Measurements from ENCODE around the gene SPEG. TPM values are rescaled to one million over a fixed set of nuclear protein-coding genes. Genes with fewer than 3 reads are reported as not detected.
A peak's percentile ranks its signal among the peaks of the same experiment; 100 is the strongest.

The SPEG gene
- total RNA-seq, 1 experiment from 2014 or later: 25.3 TPM

DNA sequence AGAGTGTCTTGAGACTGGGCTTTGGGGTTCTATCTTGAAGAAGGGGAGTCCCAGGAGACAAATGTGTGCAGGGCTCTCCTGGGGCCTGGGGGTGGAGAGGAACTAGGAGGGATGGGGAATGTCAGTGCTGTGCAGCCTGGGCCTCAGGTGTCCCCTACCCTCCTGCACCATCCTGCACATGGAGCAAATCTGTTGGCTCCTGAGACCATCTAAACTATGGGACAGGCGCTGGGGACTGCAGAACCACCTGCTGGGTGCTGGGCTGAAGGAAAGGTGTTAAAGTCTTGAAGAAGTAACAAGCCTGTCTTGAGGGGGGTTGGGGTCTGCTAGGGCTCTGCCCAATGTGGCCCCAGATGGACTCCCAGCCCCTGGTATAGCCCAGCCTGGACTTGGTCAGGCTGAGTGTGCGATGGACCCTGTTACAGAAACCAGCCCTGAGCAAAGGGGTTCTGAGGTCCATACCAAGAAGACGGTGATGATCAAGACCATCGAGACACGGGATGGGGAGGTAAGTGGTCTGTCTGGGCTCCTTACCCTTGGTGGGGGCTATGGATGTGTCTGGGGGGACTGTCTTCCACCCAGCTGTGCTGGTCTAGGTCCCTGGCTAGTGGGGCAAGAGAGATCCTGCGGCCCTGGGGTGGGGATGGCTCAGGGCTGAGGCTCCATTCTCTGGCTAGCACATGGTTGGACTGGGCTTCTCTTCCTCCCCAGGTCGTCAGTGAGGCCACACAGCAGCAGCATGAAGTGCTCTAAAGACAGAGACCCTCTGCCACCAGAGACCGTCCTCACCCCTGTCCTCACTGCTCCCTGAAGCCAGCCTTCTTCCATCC is 9.2 kb upstream of the SPEG start:
- Histone ChIP-seq H3K4me3 (ENCODE audit: insufficient read depth, low read depth, low read length) (no peak overlapping the region), H3K36me3 (replicated peaks; ENCODE audit: control insufficient read depth, insufficient read depth, low read length) (no peaks in the 10 kb centered on the region), H3K27me3 (ENCODE audit: control insufficient read depth, insufficient read depth, low read length) (no peaks in the 10 kb centered on the region; the same call in 1 of the 2 replicates)
- DNase-seq: no peak

DNA sequence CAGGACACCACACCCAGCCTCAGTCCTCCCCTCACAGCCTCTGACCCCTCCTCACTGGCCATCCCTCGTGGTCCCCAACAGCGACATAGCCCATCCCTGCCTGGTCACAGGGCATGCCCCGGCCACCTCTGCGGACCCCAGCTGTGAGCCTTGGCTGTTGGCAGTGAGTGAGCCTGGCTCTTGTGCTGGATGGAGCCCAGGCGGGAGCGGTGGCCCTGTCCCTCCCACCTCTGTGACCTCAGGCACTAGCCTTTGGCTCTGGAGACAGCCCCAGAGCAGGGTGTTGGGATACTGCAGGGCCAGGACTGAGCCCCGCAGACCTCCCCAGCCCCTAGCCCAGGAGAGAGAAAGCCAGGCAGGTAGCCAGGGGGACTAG is 8.6 kb upstream of the SPEG start:
- no peak overlapping the region for H3K4me3 ChIP-seq (ENCODE audit: insufficient read depth, low read depth, low read length)
- DNase-seq: peak; percentile 53
- no peaks in the 10 kb centered on the region for H3K36me3 ChIP-seq (replicated peaks; ENCODE audit: control insufficient read depth, insufficient read depth, low read length)
- no peaks in the 10 kb centered on the region; the same call in 1 of the 2 replicates for H3K27me3 ChIP-seq (ENCODE audit: control insufficient read depth, insufficient read depth, low read length)

DNA sequence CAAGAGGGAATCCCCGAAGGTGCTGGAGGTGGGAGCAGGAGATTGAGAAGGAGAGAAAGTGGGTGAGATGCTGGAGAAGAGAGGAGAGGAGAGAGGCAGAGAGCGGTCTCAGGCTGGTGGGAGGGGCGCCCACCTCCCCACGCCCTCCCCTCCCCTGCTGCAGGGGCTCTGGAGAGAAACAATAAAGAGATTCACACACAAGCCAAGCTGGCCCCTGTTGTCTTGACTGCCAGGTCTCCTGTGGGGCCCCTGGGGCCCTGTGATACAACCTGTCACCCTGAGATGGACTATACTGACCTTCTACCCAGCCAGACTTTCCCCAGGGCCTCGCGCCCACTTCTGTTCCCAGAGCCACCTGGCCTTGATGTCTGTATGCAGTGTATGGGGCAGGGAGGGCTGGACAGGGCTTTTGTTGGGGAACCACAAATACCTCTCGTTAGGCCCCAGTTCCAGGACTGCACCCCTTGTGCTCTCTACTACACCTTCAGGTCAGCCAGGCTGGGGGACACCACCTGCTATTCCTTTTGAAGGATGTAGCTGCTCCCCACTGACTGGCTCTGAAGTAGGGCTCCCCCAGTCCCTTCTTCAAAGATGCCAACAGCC is 8.0 kb upstream of the SPEG start:
- no peaks in the 10 kb centered on the region; the same call in 1 of the 2 replicates for H3K27me3 ChIP-seq (ENCODE audit: control insufficient read depth, insufficient read depth, low read length)
- no peak overlapping the region for H3K4me3 ChIP-seq (ENCODE audit: insufficient read depth, low read depth, low read length)
- peak; percentile 53 for DNase-seq
- no peaks in the 10 kb centered on the region for H3K36me3 ChIP-seq (replicated peaks; ENCODE audit: control insufficient read depth, insufficient read depth, low read length)

- Histone ChIP-seq H3K36me3 (replicated peaks; ENCODE audit: control insufficient read depth, insufficient read depth, low read length) (no peaks in the 10 kb centered on the region), H3K4me3 (ENCODE audit: insufficient read depth, low read depth, low read length) (no peak overlapping the region), H3K27me3 (ENCODE audit: control insufficient read depth, insufficient read depth, low read length) (no peaks in the 10 kb centered on the region; the same call in 1 of the 2 replicates)
- no peak for DNase-seq
Measured at GRCh38 chr2:219428469-219428868, 6.2 kb upstream of the SPEG start.

DNA sequence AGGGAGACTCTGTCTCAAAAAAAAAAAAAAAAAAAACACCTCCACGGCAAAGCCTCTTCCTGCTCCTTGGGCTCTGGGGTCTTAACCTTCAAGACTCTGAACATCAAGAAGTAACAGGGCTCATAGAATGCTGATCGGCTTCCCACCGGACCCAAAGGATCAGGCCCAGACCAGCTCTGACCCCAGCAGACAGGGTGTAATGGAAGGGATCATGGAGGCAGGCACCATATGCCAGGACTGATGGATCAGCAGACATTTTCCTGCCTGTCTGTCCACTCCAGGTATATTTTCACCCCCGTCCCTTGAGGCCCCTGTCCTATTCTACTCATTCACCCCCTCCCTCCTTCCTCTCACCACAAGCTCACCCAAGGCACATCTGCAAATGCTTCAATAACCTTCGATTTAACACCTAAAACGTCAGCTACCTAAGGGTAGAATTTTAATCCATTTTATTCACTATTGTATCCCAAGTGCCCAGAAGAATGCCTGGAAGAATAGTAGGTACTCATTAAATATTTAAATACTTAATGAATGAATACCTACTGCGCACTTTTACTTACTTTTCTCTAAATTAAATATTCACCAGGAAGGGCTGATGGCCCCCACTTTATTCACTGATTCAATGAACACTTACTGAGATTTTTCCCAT is 4.6 kb upstream of the SPEG start:
- Histone ChIP-seq H3K27me3 (ENCODE audit: control insufficient read depth, insufficient read depth, low read length) (peaks cover 5% of the 10 kb centered on the region; the same call in 1 of the 2 replicates), H3K4me3 (ENCODE audit: insufficient read depth, low read depth, low read length) (no peak overlapping the region), H3K36me3 (replicated peaks; ENCODE audit: control insufficient read depth, insufficient read depth, low read length) (no peaks in the 10 kb centered on the region)
- no peak for DNase-seq

GRCh38 chr2:219430633-219431615 is 3.7 kb upstream of the SPEG start:
- peaks cover 11% of the 10 kb centered on the region for H3K27me3 ChIP-seq (ENCODE audit: control insufficient read depth, insufficient read depth, low read length)
- no peaks in the 10 kb centered on the region for H3K36me3 ChIP-seq (replicated peaks; ENCODE audit: control insufficient read depth, insufficient read depth, low read length)
- no peak overlapping the region for H3K4me3 ChIP-seq (ENCODE audit: insufficient read depth, low read depth, low read length)
- DNase-seq: peak; percentile 70

GRCh38 chr2:219433666-219434467 is 776 bp upstream of the SPEG start:
- peak; percentile 93 for DNase-seq
- H3K4me3 ChIP-seq (ENCODE audit: insufficient read depth, low read depth, low read length): peak overlapping the region; percentile 36
- H3K27me3 ChIP-seq (ENCODE audit: control insufficient read depth, insufficient read depth, low read length): peaks cover 13% of the 10 kb centered on the region
- no peaks in the 10 kb centered on the region for H3K36me3 ChIP-seq (replicated peaks; ENCODE audit: control insufficient read depth, insufficient read depth, low read length)

DNA sequence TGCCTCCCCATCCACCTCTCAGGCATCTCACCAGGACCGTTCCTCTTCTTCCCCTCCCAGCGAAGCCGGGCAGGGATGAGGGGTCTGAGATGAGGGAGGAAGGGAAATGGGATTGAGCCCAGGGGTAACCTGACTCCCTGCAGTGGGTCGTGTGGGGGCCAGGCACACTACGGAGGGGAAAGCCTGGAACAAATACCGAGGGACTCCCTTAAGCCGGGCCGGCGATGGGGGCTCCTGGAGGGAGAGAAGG is 250 bp upstream of the SPEG start:
- DNase-seq: peak; percentile 78
- Histone ChIP-seq H3K27me3 (ENCODE audit: control insufficient read depth, insufficient read depth, low read length) (peaks cover 13% of the 10 kb centered on the region), H3K4me3 (ENCODE audit: insufficient read depth, low read depth, low read length) (peak overlapping the region; percentile 36), H3K36me3 (replicated peaks; ENCODE audit: control insufficient read depth, insufficient read depth, low read length) (no peaks in the 10 kb centered on the region)

DNA sequence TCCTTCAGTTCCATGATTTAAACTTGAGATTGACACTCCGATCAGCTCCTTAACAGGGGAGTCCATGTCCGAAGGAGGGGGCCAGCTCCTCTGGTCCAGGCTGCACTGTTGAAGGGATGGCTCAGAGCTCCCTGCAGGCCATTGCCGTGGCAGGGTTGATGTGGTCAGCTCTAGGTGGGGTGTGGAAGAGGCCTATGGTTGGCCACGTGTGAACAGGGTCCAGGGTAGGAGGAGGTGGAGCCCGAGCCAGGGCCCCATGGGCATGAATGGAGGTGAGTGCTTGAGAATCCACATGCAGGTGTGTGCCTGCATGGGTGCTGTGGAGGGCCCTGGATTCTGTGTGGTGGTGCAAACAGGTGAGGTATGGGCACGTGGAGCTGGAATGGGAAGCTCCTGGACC is 1.1 kb downstream of the SPEG start:
- DNase-seq: no peak
- H3K36me3 ChIP-seq (replicated peaks; ENCODE audit: control insufficient read depth, insufficient read depth, low read length): no peaks in the 10 kb centered on the region
- H3K27me3 ChIP-seq (ENCODE audit: control insufficient read depth, insufficient read depth, low read length): peaks cover 13% of the 10 kb centered on the region
- no peak overlapping the region for H3K4me3 ChIP-seq (ENCODE audit: insufficient read depth, low read depth, low read length)

DNA sequence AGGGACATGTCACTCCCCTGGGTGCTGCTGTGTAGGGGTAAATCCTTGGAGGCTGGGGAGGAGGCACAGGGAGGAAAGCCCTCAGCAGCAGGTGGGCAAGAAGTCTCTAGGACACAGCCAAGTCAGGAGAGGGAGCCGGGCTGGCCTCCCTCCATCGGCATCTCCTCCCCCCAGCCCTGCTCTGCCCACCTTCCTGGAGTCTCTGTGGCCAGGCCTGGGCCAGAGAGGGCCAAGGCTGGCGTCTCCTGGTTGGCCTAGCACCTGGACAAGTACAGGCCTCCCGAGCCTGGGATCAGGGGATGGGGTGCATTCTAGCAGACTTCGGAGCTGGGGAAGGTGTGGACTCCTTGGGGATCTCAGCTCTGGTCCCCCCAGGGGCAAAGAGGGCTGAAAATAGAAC is 1.8 kb downstream of the SPEG start:
- DNase-seq: no peak
- peaks cover 20% of the 10 kb centered on the region for H3K27me3 ChIP-seq (ENCODE audit: control insufficient read depth, insufficient read depth, low read length)
- no peaks in the 10 kb centered on the region for H3K36me3 ChIP-seq (replicated peaks; ENCODE audit: control insufficient read depth, insufficient read depth, low read length)
- no peak overlapping the region for H3K4me3 ChIP-seq (ENCODE audit: insufficient read depth, low read depth, low read length)

- peaks cover 21% of the 10 kb centered on the region for H3K27me3 ChIP-seq (ENCODE audit: control insufficient read depth, insufficient read depth, low read length)
- DNase-seq: no peak
- no peak overlapping the region for H3K4me3 ChIP-seq (ENCODE audit: insufficient read depth, low read depth, low read length)
- H3K36me3 ChIP-seq (replicated peaks; ENCODE audit: control insufficient read depth, insufficient read depth, low read length): no peaks in the 10 kb centered on the region
Measured at GRCh38 chr2:219437141-219437540, 2.5 kb downstream of the SPEG start.

GRCh38 chr2:219437690-219438206 is 3.1 kb downstream of the SPEG start:
- peaks cover 22% of the 10 kb centered on the region for H3K27me3 ChIP-seq (ENCODE audit: control insufficient read depth, insufficient read depth, low read length)
- no peak overlapping the region for H3K4me3 ChIP-seq (ENCODE audit: insufficient read depth, low read depth, low read length)
- DNase-seq: no peak
- no peaks in the 10 kb centered on the region for H3K36me3 ChIP-seq (replicated peaks; ENCODE audit: control insufficient read depth, insufficient read depth, low read length)

- Histone ChIP-seq H3K27me3 (ENCODE audit: control insufficient read depth, insufficient read depth, low read length) (peaks cover 23% of the 10 kb centered on the region), H3K4me3 (ENCODE audit: insufficient read depth, low read depth, low read length) (no peak overlapping the region), H3K36me3 (replicated peaks; ENCODE audit: control insufficient read depth, insufficient read depth, low read length) (no peaks in the 10 kb centered on the region)
- DNase-seq: no peak
Measured at GRCh38 chr2:219438453-219438852, 3.8 kb downstream of the SPEG start.

Data from H7 (cell line).